IMR-90 (cell line): ENCODE results near the gene MRGPRF.

Experiments used
- FOS ChIP-seq: fragments of 150-350 bp; IDR thresholded peaks from 2 replicates; pipeline ENCODE4 v1.6.1; 2016; ENCODE audit warnings: low read depth, low read length
- MXI1 ChIP-seq: IDR thresholded peaks from 2 replicates; pipeline ENCODE4 v1.6.1; 2012; ENCODE audit warnings: low read depth, mild to moderate bottlenecking, low read length, moderate library complexity, borderline replicate concordance
- POLR2A ChIP-seq: IDR thresholded peaks from 2 replicates; pipeline ENCODE4 v1.6.1; 2012; ENCODE audit warnings: mild to moderate bottlenecking, low read depth, low read length
- RAD21 ChIP-seq: IDR thresholded peaks from 2 replicates; pipeline ENCODE4 v1.6.1; 2012; ENCODE audit warnings: low read length, improper control_type of control experiment
- RFX5 ChIP-seq: IDR thresholded peaks from 2 replicates; pipeline ENCODE4 v1.8.0; 2012; ENCODE audit warnings: low read depth, mild to moderate bottlenecking, low read length, moderate library complexity
- SMC3 ChIP-seq: fragments of 150-350 bp; IDR thresholded peaks from 2 replicates; pipeline ENCODE4 v1.6.1; 2016; ENCODE audit warnings: low read depth, mild to moderate bottlenecking, antibody characterized with exemption, low read length, moderate library complexity
- TF ChIP-seq, protein P1 (sequence below): conservative IDR thresholded peaks from 2 replicates; pipeline ENCODE4 v1.5.1; 2012; ENCODE audit warnings: mild to moderate bottlenecking, low read depth, low read length, improper control_type of control experiment

DNA sequence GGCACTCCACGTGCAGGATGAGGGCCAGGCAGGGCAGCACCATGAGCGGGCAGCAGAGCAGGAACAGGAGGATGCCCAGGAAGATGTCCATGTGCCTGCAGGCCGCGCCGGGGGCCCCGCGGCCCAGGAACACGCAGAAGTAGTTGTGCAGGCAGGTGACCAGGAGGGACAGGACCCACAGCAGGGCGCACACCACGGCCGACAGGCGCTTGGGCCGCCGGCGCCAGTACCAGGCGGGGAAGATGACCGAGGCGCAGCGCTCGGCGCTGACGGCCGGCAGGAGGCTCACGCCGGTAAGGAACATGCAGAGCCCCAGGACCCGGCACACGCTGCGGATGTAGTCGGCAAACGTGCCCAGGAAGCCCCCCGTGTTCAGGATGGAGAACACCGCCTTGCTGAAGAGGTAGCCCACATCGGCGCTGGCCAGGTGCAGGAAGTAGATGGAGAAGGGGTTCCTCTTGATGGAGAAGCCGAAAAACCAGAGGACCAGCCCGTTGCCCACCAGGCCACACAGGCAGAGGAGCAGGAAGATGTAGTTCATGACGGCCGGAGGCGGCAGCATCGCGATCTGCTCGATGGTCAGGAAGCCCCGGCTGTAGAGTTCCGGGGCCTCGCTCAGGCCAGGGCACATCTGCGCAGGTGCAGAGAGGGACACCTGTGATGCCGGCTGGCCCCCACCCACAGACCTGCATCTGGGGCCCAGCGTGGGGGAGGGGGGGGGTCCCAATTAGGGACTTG, 7.2 kb downstream of the MRGPRF start:
- TF ChIP-seq, protein P1, sequence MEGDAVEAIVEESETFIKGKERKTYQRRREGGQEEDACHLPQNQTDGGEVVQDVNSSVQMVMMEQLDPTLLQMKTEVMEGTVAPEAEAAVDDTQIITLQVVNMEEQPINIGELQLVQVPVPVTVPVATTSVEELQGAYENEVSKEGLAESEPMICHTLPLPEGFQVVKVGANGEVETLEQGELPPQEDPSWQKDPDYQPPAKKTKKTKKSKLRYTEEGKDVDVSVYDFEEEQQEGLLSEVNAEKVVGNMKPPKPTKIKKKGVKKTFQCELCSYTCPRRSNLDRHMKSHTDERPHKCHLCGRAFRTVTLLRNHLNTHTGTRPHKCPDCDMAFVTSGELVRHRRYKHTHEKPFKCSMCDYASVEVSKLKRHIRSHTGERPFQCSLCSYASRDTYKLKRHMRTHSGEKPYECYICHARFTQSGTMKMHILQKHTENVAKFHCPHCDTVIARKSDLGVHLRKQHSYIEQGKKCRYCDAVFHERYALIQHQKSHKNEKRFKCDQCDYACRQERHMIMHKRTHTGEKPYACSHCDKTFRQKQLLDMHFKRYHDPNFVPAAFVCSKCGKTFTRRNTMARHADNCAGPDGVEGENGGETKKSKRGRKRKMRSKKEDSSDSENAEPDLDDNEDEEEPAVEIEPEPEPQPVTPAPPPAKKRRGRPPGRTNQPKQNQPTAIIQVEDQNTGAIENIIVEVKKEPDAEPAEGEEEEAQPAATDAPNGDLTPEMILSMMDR, result no peak
- TF ChIP-seq FOS, result no peak
- no peak for TF ChIP-seq POLR2A
- no peak for TF ChIP-seq RFX5
- no peak for TF ChIP-seq SMC3
- TF ChIP-seq RAD21, result no peak
- no peak for TF ChIP-seq MXI1
